PFSK-1 (cell line): Measurements from ENCODE around the gene KRTAP1-3.
"Not testable (repeated sequence)": the region's sequence is repeated elsewhere in the genome, so short reads cannot be mapped to it uniquely, and the experiment has no call there.

Experiments used
- FOXP2 ChIP-seq: optimal IDR thresholded peaks from 2 replicates; pipeline ENCODE3; 2011; ENCODE audit warnings: borderline replicate concordance, control low read depth, inconsistent platforms; ENCODE audit not compliant: insufficient read depth; ENCODE audit errors: extremely low read length, extremely low read depth
- POLR2AphosphoS5 ChIP-seq: IDR thresholded peaks from 2 replicates; pipeline ENCODE4 v1.6.1; 2012; ENCODE audit warnings: low read depth, mild to moderate bottlenecking, control low read depth, low read length, moderate library complexity
- SIN3A ChIP-seq: IDR thresholded peaks from 2 replicates; pipeline ENCODE4 v1.6.1; 2012; ENCODE audit warnings: mild to moderate bottlenecking, low read length, moderate library complexity, borderline replicate concordance; ENCODE audit not compliant: insufficient read depth
- TAF1 ChIP-seq: IDR thresholded peaks from 2 replicates; pipeline ENCODE4 v1.6.1; 2012; ENCODE audit warnings: low read length, control low read depth, borderline replicate concordance; ENCODE audit not compliant: insufficient read depth
- TF ChIP-seq, protein P1 (sequence below), 2 experiments: IDR thresholded peaks; 2 replicates each; pipeline versions ENCODE4 v1.6.1 to v1.8.0; 2011 to 2012; ENCODE audit warnings: low read depth in 2 of 2, low read length in 2 of 2, control low read depth in 1 of 2, inconsistent platforms in 1 of 2, mild to moderate bottlenecking in 1 of 2, moderate library complexity in 1 of 2; ENCODE audit not compliant: insufficient read depth in 1 of 2

The KRTAP1-3 gene

GRCh38 chr17:41002814-41003213 is 31.9 kb downstream of the KRTAP1-3 start:
- TF ChIP-seq POLR2AphosphoS5 (no peak), FOXP2 (no peak), SIN3A (no peak)
- TF ChIP-seq, protein P1, sequence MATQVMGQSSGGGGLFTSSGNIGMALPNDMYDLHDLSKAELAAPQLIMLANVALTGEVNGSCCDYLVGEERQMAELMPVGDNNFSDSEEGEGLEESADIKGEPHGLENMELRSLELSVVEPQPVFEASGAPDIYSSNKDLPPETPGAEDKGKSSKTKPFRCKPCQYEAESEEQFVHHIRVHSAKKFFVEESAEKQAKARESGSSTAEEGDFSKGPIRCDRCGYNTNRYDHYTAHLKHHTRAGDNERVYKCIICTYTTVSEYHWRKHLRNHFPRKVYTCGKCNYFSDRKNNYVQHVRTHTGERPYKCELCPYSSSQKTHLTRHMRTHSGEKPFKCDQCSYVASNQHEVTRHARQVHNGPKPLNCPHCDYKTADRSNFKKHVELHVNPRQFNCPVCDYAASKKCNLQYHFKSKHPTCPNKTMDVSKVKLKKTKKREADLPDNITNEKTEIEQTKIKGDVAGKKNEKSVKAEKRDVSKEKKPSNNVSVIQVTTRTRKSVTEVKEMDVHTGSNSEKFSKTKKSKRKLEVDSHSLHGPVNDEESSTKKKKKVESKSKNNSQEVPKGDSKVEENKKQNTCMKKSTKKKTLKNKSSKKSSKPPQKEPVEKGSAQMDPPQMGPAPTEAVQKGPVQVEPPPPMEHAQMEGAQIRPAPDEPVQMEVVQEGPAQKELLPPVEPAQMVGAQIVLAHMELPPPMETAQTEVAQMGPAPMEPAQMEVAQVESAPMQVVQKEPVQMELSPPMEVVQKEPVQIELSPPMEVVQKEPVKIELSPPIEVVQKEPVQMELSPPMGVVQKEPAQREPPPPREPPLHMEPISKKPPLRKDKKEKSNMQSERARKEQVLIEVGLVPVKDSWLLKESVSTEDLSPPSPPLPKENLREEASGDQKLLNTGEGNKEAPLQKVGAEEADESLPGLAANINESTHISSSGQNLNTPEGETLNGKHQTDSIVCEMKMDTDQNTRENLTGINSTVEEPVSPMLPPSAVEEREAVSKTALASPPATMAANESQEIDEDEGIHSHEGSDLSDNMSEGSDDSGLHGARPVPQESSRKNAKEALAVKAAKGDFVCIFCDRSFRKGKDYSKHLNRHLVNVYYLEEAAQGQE (IDR thresholded peaks at IDR 0.05; ENCODE audit: insufficient read depth in 1 of 2, low read depth in 2 of 2, low read length in 2 of 2): no peak

DNA sequence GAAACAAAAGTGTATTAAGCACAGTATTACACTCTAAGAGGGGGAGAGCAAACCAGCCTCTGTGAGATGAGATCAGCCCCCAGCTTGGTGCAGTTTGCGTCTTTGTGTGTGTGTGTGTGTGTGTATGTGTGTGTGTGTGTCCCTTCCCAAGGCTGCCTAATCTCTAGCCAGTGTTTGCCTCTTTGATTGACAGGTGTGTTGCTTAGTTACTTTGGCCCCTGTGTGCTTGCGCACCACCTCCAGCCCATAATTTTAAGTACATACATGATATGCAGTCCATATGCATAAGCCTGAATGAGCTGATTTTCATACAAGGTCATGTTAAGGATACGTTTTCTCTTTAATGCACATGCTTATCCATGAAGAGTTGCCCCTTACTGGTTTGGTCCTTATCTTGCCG is 32.9 kb downstream of the KRTAP1-3 start:
- TF ChIP-seq FOXP2 (no peak), TAF1 (no peak), SIN3A (no peak), POLR2AphosphoS5 (no peak)
- TF ChIP-seq, protein P1 (IDR thresholded peaks at IDR 0.05; ENCODE audit: insufficient read depth in 1 of 2, low read depth in 2 of 2, low read length in 2 of 2): no peak

DNA sequence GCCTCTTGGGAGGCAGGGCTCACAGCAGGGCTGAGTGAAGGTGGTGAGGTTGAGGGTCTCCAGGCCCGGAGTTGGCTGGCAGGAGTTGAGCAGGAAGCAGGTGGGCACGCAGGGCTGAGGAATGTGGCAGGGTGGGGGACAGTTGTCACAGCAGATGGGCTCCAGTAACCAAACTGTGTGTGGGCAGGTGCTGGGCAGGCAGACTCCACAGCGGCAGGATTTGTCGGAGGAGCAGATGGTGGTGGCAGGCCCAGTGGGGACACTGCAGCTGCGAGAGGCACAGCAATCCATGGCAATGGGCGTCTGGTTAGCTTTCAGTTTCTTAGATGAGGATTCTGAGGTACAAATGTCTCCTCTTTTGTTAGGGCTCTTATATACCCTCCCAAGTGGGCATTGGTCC is 35.1 kb downstream of the KRTAP1-3 start, which contains the start of gene KRTAP3-2:
KRTAP3-2 (minus strand) TSS at position 344 of the 400 bp plus-strand sequence; CDS start at position 291, 53 bp downstream.
- TF ChIP-seq FOXP2, POLR2AphosphoS5: not testable (repeated sequence)
- TF ChIP-seq, protein P1 (IDR thresholded peaks at IDR 0.05; ENCODE audit: insufficient read depth in 1 of 2, low read depth in 2 of 2, low read length in 2 of 2): not testable (repeated sequence)

DNA sequence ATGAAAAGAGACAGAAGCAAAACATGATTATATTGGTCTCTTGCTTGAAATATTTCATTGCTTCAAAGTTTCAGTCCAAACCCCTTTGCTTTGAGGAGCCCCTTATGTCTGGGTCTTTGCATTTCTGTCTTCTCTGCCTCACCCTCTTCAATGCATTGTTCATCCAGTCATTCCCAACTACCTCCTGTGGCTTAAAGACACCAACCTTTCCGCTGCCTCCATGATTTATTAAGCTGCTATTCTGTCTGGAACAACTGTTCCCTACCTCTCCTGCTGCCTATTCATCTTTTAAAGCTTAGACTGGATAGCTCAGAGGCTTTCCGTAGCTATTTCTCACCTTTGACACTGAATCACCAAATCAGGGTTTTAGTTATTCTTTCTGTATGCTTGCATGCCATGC is 37.3 kb downstream of the KRTAP1-3 start:
- TF ChIP-seq FOXP2: no peak
- TF ChIP-seq TAF1: no peak
- no peak for TF ChIP-seq SIN3A
- TF ChIP-seq POLR2AphosphoS5: no peak
- TF ChIP-seq, protein P1 (IDR thresholded peaks at IDR 0.05; ENCODE audit: insufficient read depth in 1 of 2, low read depth in 2 of 2, low read length in 2 of 2): no peak

- TF ChIP-seq POLR2AphosphoS5: no peak
Observed at GRCh38 chr17:40996829-40997228, 37.8 kb downstream of the KRTAP1-3 start.
